Lower lobe of right lung (tissue), 2 donors: ENCODE measurements around the gene FEZF1. TPM values are rescaled to one million over a fixed set of nuclear protein-coding genes. Genes with fewer than 3 reads are reported as not detected.

Experiments
- ATAC-seq, 2 donors: fragments of 200-7000 bp; cut with Tn5 transposase; one replicate each; pipeline ENCODE4 v1.9.1; 2020 to 2022; ENCODE audit warnings: mild to moderate bottlenecking in 2 of 2, moderate library complexity in 2 of 2
- DNase-seq: peaks from one replicate; pipeline ENCODE4 v3.0.0-alpha.2; 2020
- H3K27ac ChIP-seq: fragments of 200-600 bp; one replicate; pipeline ENCODE4 v1.8.0; 2022
- H3K27me3 ChIP-seq: fragments of 200-600 bp; one replicate; pipeline ENCODE4 v1.8.0; 2022; ENCODE audit warnings: low read depth
- H3K36me3 ChIP-seq: fragments of 200-600 bp; one replicate; pipeline ENCODE4 v1.8.0; 2022; ENCODE audit warnings: mild to moderate bottlenecking
- H3K4me1 ChIP-seq: fragments of 200-600 bp; one replicate; pipeline ENCODE4 v1.8.0; 2022
- H3K4me3 ChIP-seq: fragments of 200-600 bp; one replicate; pipeline ENCODE4 v1.8.0; 2022; ENCODE audit warnings: mild to moderate bottlenecking
- H3K9me3 ChIP-seq: fragments of 200-600 bp; one replicate; pipeline ENCODE4 v1.8.0; 2022
- CTCF ChIP-seq: fragments of 200-600 bp; IDR thresholded peaks from one replicate; pipeline ENCODE4 v1.8.0; 2022; ENCODE audit warnings: antibody characterized with exemption, mild to moderate bottlenecking
- intact Hi-C: fragments of 100-400 bp; cut with DNase I; formaldehyde crosslinking; loops from one replicate; pipeline ENCODE4 v1.11.0; 2022
- total RNA-seq: library from RNA; stranded (reverse); fragmentation: NEBNext Ultra II Directional; extraction: Animal tissue kit (Norgen Biotek cat#: 25700); gene quantifications from one replicate; pipeline ENCODE4 v1.2.1, GENCODE V29; 2021
- donor health status: DM: no; HTN: yes; CAD: no; lungs with severe emphysema.

Gene FEZF1
- total RNA-seq, 1 donor from 2014 or later, result not detected

GRCh38 chr7:122316467-122317388 lies 12.2 kb upstream of the FEZF1 start:
- H3K4me3 ChIP-seq, result no peak overlapping the region
- ATAC-seq (peak; percentile 34 to 36), DNase-seq (no peak)
- H3K9me3 ChIP-seq, result no peaks in the 10 kb centered on the region
- no peaks in the 10 kb centered on the region for H3K36me3 ChIP-seq
- no peak for TF ChIP-seq CTCF
- H3K27me3 ChIP-seq, result peaks cover 55% of the 10 kb centered on the region
- H3K4me1 ChIP-seq, result peaks cover 12% of the 10 kb centered on the region
- H3K27ac ChIP-seq, result no peak overlapping the region
- intact Hi-C loops, result no loop called here

GRCh38 chr7:122315507-122316466 lies 11.2 kb upstream of the FEZF1 start:
- DNase-seq (no peak), ATAC-seq (peak; percentile 7 to 8)
- no peak overlapping the region for H3K27ac ChIP-seq
- intact Hi-C loops, result no loop called here
- no peaks in the 10 kb centered on the region for H3K36me3 ChIP-seq
- no peak for TF ChIP-seq CTCF
- peaks cover 65% of the 10 kb centered on the region for H3K27me3 ChIP-seq
- H3K9me3 ChIP-seq, result no peaks in the 10 kb centered on the region
- H3K4me3 ChIP-seq, result no peak overlapping the region
- peaks cover 12% of the 10 kb centered on the region for H3K4me1 ChIP-seq

GRCh38 chr7:122314284-122314683 lies 9.7 kb upstream of the FEZF1 start:
- Histone ChIP-seq H3K9me3 (no peaks in the 10 kb centered on the region), H3K27ac (no peak overlapping the region), H3K4me1 (peaks cover 21% of the 10 kb centered on the region), H3K4me3 (no peak overlapping the region), H3K36me3 (no peaks in the 10 kb centered on the region), H3K27me3 (peaks cover 80% of the 10 kb centered on the region)
- DNase-seq (no peak), ATAC-seq (no peak)
- no peak for TF ChIP-seq CTCF
- intact Hi-C loops, result no loop called here

- no peak for TF ChIP-seq CTCF
- no peak for ATAC-seq
- Histone ChIP-seq H3K4me1 (peaks cover 21% of the 10 kb centered on the region), H3K4me3 (no peak overlapping the region), H3K36me3 (no peaks in the 10 kb centered on the region), H3K27ac (no peak overlapping the region), H3K27me3 (peaks cover 95% of the 10 kb centered on the region), H3K9me3 (no peaks in the 10 kb centered on the region)
- no peak for DNase-seq
- intact Hi-C loops, result no loop called here
Observed at GRCh38 chr7:122312789-122313188, 8.2 kb upstream of the FEZF1 start.

GRCh38 chr7:122311734-122312450 lies 7.3 kb upstream of the FEZF1 start:
- Histone ChIP-seq H3K9me3 (no peaks in the 10 kb centered on the region), H3K27me3 (peaks cover 98% of the 10 kb centered on the region), H3K4me3 (no peak overlapping the region), H3K27ac (no peak overlapping the region), H3K4me1 (peaks cover 18% of the 10 kb centered on the region), H3K36me3 (no peaks in the 10 kb centered on the region)
- TF ChIP-seq CTCF, result no peak
- ATAC-seq (no peak), DNase-seq (no peak)
- intact Hi-C loops, result no loop called here
